Effector memory CD8-positive, alpha-beta T cell (primary cell): Measurements from ENCODE around the gene OVOL1.
"Not testable (repeated sequence)": the region's sequence is repeated elsewhere in the genome, so short reads cannot be mapped to it uniquely, and the experiment has no call there.

Source experiments
- ATAC-seq: fragments of 150-1000 bp; cut with Tn5 transposase; replicated peaks from 2 replicates; pipeline ENCODE4 v1.10.0; 2021; ENCODE audit warnings: mild to moderate bottlenecking, moderate library complexity
- DNase-seq, 3 experiments: peaks; one replicate each; pipeline ENCODE4 v3.0.0; 2021
- H3K27ac Mint-ChIP-seq, 2 donors: one replicate each; pipeline ENCODE4 v1.8.0; 2022; ENCODE audit warnings: mild to moderate bottlenecking in 2 of 2, mixed read lengths in 2 of 2, moderate library complexity in 2 of 2
- H3K27me3 Mint-ChIP-seq, 2 donors: one replicate each; pipeline ENCODE4 v1.8.0; 2022; ENCODE audit warnings: mixed read lengths in 2 of 2
- H3K36me3 Mint-ChIP-seq: one replicate; pipeline ENCODE4 v1.8.0; 2022; ENCODE audit warnings: mild to moderate bottlenecking, moderate library complexity, mixed read lengths; ENCODE audit not compliant: insufficient read depth
- H3K4me1 Mint-ChIP-seq, 2 donors: one replicate each; pipeline ENCODE4 v1.8.0; 2022; ENCODE audit warnings: low read depth in 2 of 2, mixed read lengths in 2 of 2
- H3K4me3 Mint-ChIP-seq, 2 donors: one replicate each; pipeline ENCODE4 v1.8.0; 2022; ENCODE audit warnings: mild to moderate bottlenecking in 2 of 2, mixed read lengths in 2 of 2, moderate library complexity in 2 of 2
- H3K9me3 Mint-ChIP-seq, 2 donors: one replicate each; pipeline ENCODE4 v1.8.0; 2022; ENCODE audit warnings: mixed read lengths in 2 of 2

Gene OVOL1

GRCh38 chr11:65821107-65821506, 34.2 kb downstream of the OVOL1 start:
- peaks cover 4 to 7% of the 10 kb centered on the region in 2 donors for H3K4me1 Mint-ChIP-seq
- no peaks in the 10 kb centered on the region for H3K9me3 Mint-ChIP-seq
- no peaks in the 10 kb centered on the region for H3K27me3 Mint-ChIP-seq
- DNase-seq (no peak), ATAC-seq (no peak)
- no peak overlapping the region for H3K27ac Mint-ChIP-seq
- H3K36me3 Mint-ChIP-seq: no peaks in the 10 kb centered on the region
- no peak overlapping the region for H3K4me3 Mint-ChIP-seq

- no peak for DNase-seq
- H3K4me1 Mint-ChIP-seq: no peaks in the 10 kb centered on the region
- no peaks in the 10 kb centered on the region for H3K9me3 Mint-ChIP-seq
- no peaks in the 10 kb centered on the region for H3K27me3 Mint-ChIP-seq
- H3K36me3 Mint-ChIP-seq: no peaks in the 10 kb centered on the region
- no peak overlapping the region for H3K27ac Mint-ChIP-seq
- H3K4me3 Mint-ChIP-seq: no peak overlapping the region
- no peak for ATAC-seq
Measured at GRCh38 chr11:65822776-65823528, 36.1 kb downstream of the OVOL1 start.

- no peaks in the 10 kb centered on the region for H3K9me3 Mint-ChIP-seq
- peaks cover 0 to 9% of the 10 kb centered on the region in 2 donors for H3K27me3 Mint-ChIP-seq
- H3K4me3 Mint-ChIP-seq: no peak overlapping the region
- DNase-seq (no peak), ATAC-seq (no peak)
- H3K4me1 Mint-ChIP-seq: no peaks in the 10 kb centered on the region
- H3K27ac Mint-ChIP-seq: no peak overlapping the region
- no peaks in the 10 kb centered on the region for H3K36me3 Mint-ChIP-seq
Measured at GRCh38 chr11:65826984-65827735, 40.3 kb downstream of the OVOL1 start.

GRCh38 chr11:65829459-65829858, 42.6 kb downstream of the OVOL1 start:
- Mint-ChIP-seq H3K36me3 (peaks cover 2% of the 10 kb centered on the region), H3K4me1 (peaks cover 3 to 8% of the 10 kb centered on the region in 2 donors), H3K9me3 (no peaks in the 10 kb centered on the region), H3K27me3 (peaks cover 0 to 9% of the 10 kb centered on the region in 2 donors), H3K27ac (no peak overlapping the region), H3K4me3 (no peak overlapping the region)
- no peak for ATAC-seq
- no peak for DNase-seq

GRCh38 chr11:65832231-65832630, 45.4 kb downstream of the OVOL1 start:
- H3K36me3 Mint-ChIP-seq, H3K9me3 Mint-ChIP-seq, H3K4me1 Mint-ChIP-seq, H3K27me3 Mint-ChIP-seq, H3K27ac Mint-ChIP-seq, ATAC-seq, DNase-seq: not testable (repeated sequence)
- peak overlapping the region in 1 of 2 donors; percentile 30 for H3K4me3 Mint-ChIP-seq

GRCh38 chr11:65833297-65834030, 46.6 kb downstream of the OVOL1 start, which contains the start of gene SNX32:
SNX32 (plus strand) TSS chr11:65833963; CDS start chr11:65834066, 103 bp downstream.
- Mint-ChIP-seq H3K27me3 (peaks cover 0 to 7% of the 10 kb centered on the region in 2 donors), H3K36me3 (peaks cover 2% of the 10 kb centered on the region), H3K27ac (no peak within 1 kb of the TSS), H3K9me3 (no peaks in the 10 kb centered on the region), H3K4me1 (peaks cover 3 to 8% of the 10 kb centered on the region in 2 donors), H3K4me3 (no peak within 1 kb of the TSS)
- DNase-seq: peak; percentile 93 to 94 (median 94)
- peak; percentile 99 for ATAC-seq

- no peak overlapping the region for H3K4me3 Mint-ChIP-seq
- H3K9me3 Mint-ChIP-seq: no peaks in the 10 kb centered on the region
- peaks cover 0 to under 1% of the 10 kb centered on the region in 2 donors for H3K27me3 Mint-ChIP-seq
- DNase-seq (no peak), ATAC-seq (no peak)
- H3K4me1 Mint-ChIP-seq: peaks cover 3 to 8% of the 10 kb centered on the region in 2 donors
- no peak overlapping the region for H3K27ac Mint-ChIP-seq
- H3K36me3 Mint-ChIP-seq: peaks cover 2% of the 10 kb centered on the region
Measured at GRCh38 chr11:65834202-65834601, 47.3 kb downstream of the OVOL1 start.

- Mint-ChIP-seq H3K4me1 (no peaks in the 10 kb centered on the region), H3K27me3 (no peaks in the 10 kb centered on the region), H3K27ac (no peak overlapping the region), H3K4me3 (no peak overlapping the region), H3K36me3 (no peaks in the 10 kb centered on the region), H3K9me3 (no peaks in the 10 kb centered on the region)
- ATAC-seq (no peak), DNase-seq (no peak)
Measured at GRCh38 chr11:65842144-65842543, 55.3 kb downstream of the OVOL1 start.

GRCh38 chr11:65843811-65844210, 56.9 kb downstream of the OVOL1 start:
- DNase-seq: no peak
- Mint-ChIP-seq H3K36me3 (no peaks in the 10 kb centered on the region), H3K9me3 (no peaks in the 10 kb centered on the region), H3K27me3 (no peaks in the 10 kb centered on the region), H3K4me3 (no peak overlapping the region), H3K4me1 (no peaks in the 10 kb centered on the region), H3K27ac (no peak overlapping the region)
- no peak for ATAC-seq

- H3K36me3 Mint-ChIP-seq: no peaks in the 10 kb centered on the region
- ATAC-seq: no peak
- H3K4me3 Mint-ChIP-seq: no peak overlapping the region
- no peaks in the 10 kb centered on the region for H3K9me3 Mint-ChIP-seq
- no peak overlapping the region for H3K27ac Mint-ChIP-seq
- no peaks in the 10 kb centered on the region for H3K27me3 Mint-ChIP-seq
- DNase-seq: no peak
- H3K4me1 Mint-ChIP-seq: no peaks in the 10 kb centered on the region
Measured at GRCh38 chr11:65844231-65844872, 57.5 kb downstream of the OVOL1 start.
